ENCODE data around the gene CDCP2.

Gene CDCP2

GRCh38 chr1:54126271-54126815 is 26.5 kb downstream of the CDCP2 start:
- Histone ChIP-seq H3K36me3 (ENCODE audit: insufficient read depth, insufficient read length, low read length) (no peaks in the 10 kb centered on the region), H3K4me3 (ENCODE audit: insufficient read length, low read depth) (no peak overlapping the region), H3K4me1 (ENCODE audit: insufficient read depth, insufficient read length) (peaks cover 12% of the 10 kb centered on the region), H3K27me3 (ENCODE audit: insufficient read depth, insufficient read length) (peaks cover 17% of the 10 kb centered on the region), H3K9ac (ENCODE audit: insufficient read length, low read depth) (no peak overlapping the region), H3K9me3 (ENCODE audit: insufficient read depth, low read length) (no peaks in the 10 kb centered on the region)
- DNase-seq (ENCODE audit: low read depth, low spot score) = no peak
- TF ChIP-seq YY1 (IDR thresholded peaks at IDR 0.05; ENCODE audit: insufficient read depth, insufficient read length) (no peak), SUZ12 (IDR thresholded peaks at IDR 0.05; ENCODE audit: extremely low read depth, insufficient read depth, insufficient read length) (no peak), ZNF274 (IDR thresholded peaks at IDR 0.05; ENCODE audit: low read depth, low read length) (no peak)

GRCh38 chr1:54125386-54126070 is 27.3 kb downstream of the CDCP2 start:
- Histone ChIP-seq H3K9me3 (ENCODE audit: insufficient read depth, low read length) (no peaks in the 10 kb centered on the region), H3K27me3 (ENCODE audit: insufficient read depth, insufficient read length) (peaks cover 17% of the 10 kb centered on the region), H3K4me3 (ENCODE audit: insufficient read length, low read depth) (no peak overlapping the region), H3K36me3 (ENCODE audit: insufficient read depth, insufficient read length, low read length) (no peaks in the 10 kb centered on the region), H3K4me1 (ENCODE audit: insufficient read depth, insufficient read length) (peaks cover 15% of the 10 kb centered on the region), H3K9ac (ENCODE audit: insufficient read length, low read depth) (no peak overlapping the region)
- no peak for DNase-seq (ENCODE audit: low read depth, low spot score)
- TF ChIP-seq SUZ12 (IDR thresholded peaks at IDR 0.05; ENCODE audit: extremely low read depth, insufficient read depth, insufficient read length) (no peak), YY1 (IDR thresholded peaks at IDR 0.05; ENCODE audit: insufficient read depth, insufficient read length) (no peak), ZNF274 (IDR thresholded peaks at IDR 0.05; ENCODE audit: low read depth, low read length) (no peak)

GRCh38 chr1:54124906-54125305 is 27.9 kb downstream of the CDCP2 start:
- Histone ChIP-seq H3K27me3 (ENCODE audit: insufficient read depth, insufficient read length) (peaks cover 17% of the 10 kb centered on the region), H3K9ac (ENCODE audit: insufficient read length, low read depth) (no peak overlapping the region), H3K9me3 (ENCODE audit: insufficient read depth, low read length) (no peaks in the 10 kb centered on the region), H3K4me3 (ENCODE audit: insufficient read length, low read depth) (no peak overlapping the region), H3K36me3 (ENCODE audit: insufficient read depth, insufficient read length, low read length) (no peaks in the 10 kb centered on the region), H3K4me1 (ENCODE audit: insufficient read depth, insufficient read length) (peaks cover 15% of the 10 kb centered on the region)
- DNase-seq (ENCODE audit: low read depth, low spot score) = no peak
- TF ChIP-seq SUZ12 (IDR thresholded peaks at IDR 0.05; ENCODE audit: extremely low read depth, insufficient read depth, insufficient read length) = no peak
- no peak for TF ChIP-seq ZNF274 (IDR thresholded peaks at IDR 0.05; ENCODE audit: low read depth, low read length)
- TF ChIP-seq YY1 (IDR thresholded peaks at IDR 0.05; ENCODE audit: insufficient read depth, insufficient read length) = no peak

- no peak for DNase-seq (ENCODE audit: low read depth, low spot score)
- Histone ChIP-seq H3K4me1 (ENCODE audit: insufficient read depth, insufficient read length) (peaks cover 15% of the 10 kb centered on the region), H3K27me3 (ENCODE audit: insufficient read depth, insufficient read length) (peaks cover 17% of the 10 kb centered on the region), H3K9me3 (ENCODE audit: insufficient read depth, low read length) (no peaks in the 10 kb centered on the region), H3K36me3 (ENCODE audit: insufficient read depth, insufficient read length, low read length) (no peaks in the 10 kb centered on the region), H3K9ac (ENCODE audit: insufficient read length, low read depth) (no peak overlapping the region), H3K4me3 (ENCODE audit: insufficient read length, low read depth) (no peak overlapping the region)
- no peak for TF ChIP-seq YY1 (IDR thresholded peaks at IDR 0.05; ENCODE audit: insufficient read depth, insufficient read length)
- no peak for TF ChIP-seq SUZ12 (IDR thresholded peaks at IDR 0.05; ENCODE audit: extremely low read depth, insufficient read depth, insufficient read length)
- no peak for TF ChIP-seq ZNF274 (IDR thresholded peaks at IDR 0.05; ENCODE audit: low read depth, low read length)
Measured at GRCh38 chr1:54124472-54124871, 28.3 kb downstream of the CDCP2 start.

- TF ChIP-seq YY1 (IDR thresholded peaks at IDR 0.05; ENCODE audit: insufficient read depth, insufficient read length) = no peak
- no peak for TF ChIP-seq ZNF274 (IDR thresholded peaks at IDR 0.05; ENCODE audit: low read depth, low read length)
- no peak for TF ChIP-seq SUZ12 (IDR thresholded peaks at IDR 0.05; ENCODE audit: extremely low read depth, insufficient read depth, insufficient read length)
- Histone ChIP-seq H3K9me3 (ENCODE audit: insufficient read depth, low read length) (no peaks in the 10 kb centered on the region), H3K9ac (ENCODE audit: insufficient read length, low read depth) (no peak overlapping the region), H3K27me3 (ENCODE audit: insufficient read depth, insufficient read length) (peaks cover 17% of the 10 kb centered on the region), H3K36me3 (ENCODE audit: insufficient read depth, insufficient read length, low read length) (no peaks in the 10 kb centered on the region), H3K4me1 (ENCODE audit: insufficient read depth, insufficient read length) (peaks cover 17% of the 10 kb centered on the region), H3K4me3 (ENCODE audit: insufficient read length, low read depth) (no peak overlapping the region)
- no peak for DNase-seq (ENCODE audit: low read depth, low spot score)
Measured at GRCh38 chr1:54122992-54123391, 29.8 kb downstream of the CDCP2 start.

- peaks cover 17% of the 10 kb centered on the region for H3K4me1 ChIP-seq (ENCODE audit: insufficient read depth, insufficient read length)
- peaks cover 17% of the 10 kb centered on the region for H3K27me3 ChIP-seq (ENCODE audit: insufficient read depth, insufficient read length)
- H3K9ac ChIP-seq (ENCODE audit: insufficient read length, low read depth) = peak overlapping the region; percentile 74
- no peak for DNase-seq (ENCODE audit: low read depth, low spot score)
- no peaks in the 10 kb centered on the region for H3K36me3 ChIP-seq (ENCODE audit: insufficient read depth, insufficient read length, low read length)
- TF ChIP-seq YY1 (IDR thresholded peaks at IDR 0.05; ENCODE audit: insufficient read depth, insufficient read length) (no peak), ZNF274 (IDR thresholded peaks at IDR 0.05; ENCODE audit: low read depth, low read length) (no peak), SUZ12 (IDR thresholded peaks at IDR 0.05; ENCODE audit: extremely low read depth, insufficient read depth, insufficient read length) (no peak)
- H3K9me3 ChIP-seq (ENCODE audit: insufficient read depth, low read length) = no peaks in the 10 kb centered on the region
- peak overlapping the region; percentile 26 for H3K4me3 ChIP-seq (ENCODE audit: insufficient read length, low read depth)
Measured at GRCh38 chr1:54122135-54122751, 30.6 kb downstream of the CDCP2 start.

GRCh38 chr1:54121482-54122134 is 31.2 kb downstream of the CDCP2 start:
- peak; percentile 66 for DNase-seq (ENCODE audit: low read depth, low spot score)
- Histone ChIP-seq H3K4me1 (ENCODE audit: insufficient read depth, insufficient read length) (peaks cover 17% of the 10 kb centered on the region), H3K36me3 (ENCODE audit: insufficient read depth, insufficient read length, low read length) (no peaks in the 10 kb centered on the region), H3K4me3 (ENCODE audit: insufficient read length, low read depth) (peak overlapping the region; percentile 26), H3K27me3 (ENCODE audit: insufficient read depth, insufficient read length) (peaks cover 17% of the 10 kb centered on the region), H3K9ac (ENCODE audit: insufficient read length, low read depth) (peak overlapping the region; percentile 74), H3K9me3 (ENCODE audit: insufficient read depth, low read length) (no peaks in the 10 kb centered on the region)
- TF ChIP-seq SUZ12 (IDR thresholded peaks at IDR 0.05; ENCODE audit: extremely low read depth, insufficient read depth, insufficient read length) (no peak), YY1 (IDR thresholded peaks at IDR 0.05; ENCODE audit: insufficient read depth, insufficient read length) (no peak), ZNF274 (IDR thresholded peaks at IDR 0.05; ENCODE audit: low read depth, low read length) (no peak)

All from NT2/D1 (cell line).